Thoracic aorta (tissue), 2 donors: ENCODE results near the gene CD63. TPM values are rescaled to one million over a fixed set of nuclear protein-coding genes. Genes with fewer than 3 reads are reported as not detected.

Experiments used
- ATAC-seq: fragments of 150-250 bp; one replicate; pipeline ENCODE4 v1.8.0; 2017; ENCODE audit warnings: low read depth; ENCODE audit not compliant: insufficient number of reproducible peaks, low FRiP score
- DNase-seq: peaks from one replicate; pipeline ENCODE4 v3.0.0-alpha.2; 2020; ENCODE audit warnings: low spot score
- H3K27ac ChIP-seq, 2 donors: fragments of 200-600 bp; sonication (generic); 1 replicate in 1 of 2; 2 replicates in 1 of 2; pipeline ENCODE4 v1.5.1; 2016; ENCODE audit warnings: mild to moderate bottlenecking in 2 of 2, moderate library complexity in 2 of 2
- H3K27me3 ChIP-seq: fragments of 200-600 bp; sonication (generic); replicated peaks from 2 replicates; pipeline ENCODE4 v1.6.0; 2016; ENCODE audit warnings: mild to moderate bottlenecking; ENCODE audit not compliant: insufficient read depth
- H3K36me3 ChIP-seq: fragments of 200-600 bp; sonication (generic); one replicate; pipeline ENCODE4 v1.5.1; 2016
- H3K4me1 ChIP-seq, 2 donors: fragments of 200-600 bp; sonication (generic); 1 replicate in 1 of 2; 2 replicates in 1 of 2; pipeline versions ENCODE4 v1.5.1 to v1.6.0; 2016; ENCODE audit warnings: low read depth in 2 of 2, mild to moderate bottlenecking in 1 of 2; ENCODE audit not compliant: control insufficient read depth in 1 of 2
- H3K4me3 ChIP-seq: fragments of 200-600 bp; sonication (generic); 2 replicates; pipeline ENCODE4 v1.5.1; 2016; ENCODE audit warnings: mild to moderate bottlenecking
- H3K9me3 ChIP-seq: fragments of 200-600 bp; sonication (generic); 2 replicates; pipeline ENCODE4 v1.5.1; 2016
- total RNA-seq, 2 donors: library from RNA; depleted of rRNA; stranded (reverse); fragments of >200 nt; gene quantifications; one replicate each; pipeline versions ENCODE4 v1.1.0 to v1.2.3, GENCODE V29; 2016
- TF ChIP-seq, protein P1 (sequence below): fragments of 200-600 bp; sonication (generic); IDR thresholded peaks from one replicate; pipeline ENCODE4 v1.5.1; 2019; ENCODE audit warnings: antibody characterized with exemption

The CD63 gene
- total RNA-seq, 2 donors from 2014 or later: 615 to 776 TPM

DNA sequence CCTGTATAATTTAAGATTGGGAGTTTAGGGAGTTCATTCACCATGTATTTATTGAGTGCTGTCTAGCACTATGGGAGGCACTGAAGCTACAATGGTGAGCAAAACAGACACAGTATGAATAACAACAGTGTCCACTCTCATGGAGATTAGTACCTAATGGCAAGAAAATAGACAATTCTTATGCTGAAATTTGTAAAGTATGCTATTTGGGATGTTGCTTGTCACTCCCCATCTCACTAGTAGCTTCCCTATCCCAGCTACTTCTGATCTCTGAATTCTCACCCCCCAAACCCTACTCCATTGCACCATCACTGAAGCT, 18.1 kb upstream of the CD63 start:
- Histone ChIP-seq H3K36me3 (peaks cover 11% of the 10 kb centered on the region), H3K27me3 (no peaks in the 10 kb centered on the region), H3K4me3 (no peak overlapping the region), H3K9me3 (no peaks in the 10 kb centered on the region), H3K4me1 (peaks cover 16 to 29% of the 10 kb centered on the region in 2 donors), H3K27ac (no peak overlapping the region)
- DNase-seq (no peak), ATAC-seq (no peak)
- TF ChIP-seq, protein P1, sequence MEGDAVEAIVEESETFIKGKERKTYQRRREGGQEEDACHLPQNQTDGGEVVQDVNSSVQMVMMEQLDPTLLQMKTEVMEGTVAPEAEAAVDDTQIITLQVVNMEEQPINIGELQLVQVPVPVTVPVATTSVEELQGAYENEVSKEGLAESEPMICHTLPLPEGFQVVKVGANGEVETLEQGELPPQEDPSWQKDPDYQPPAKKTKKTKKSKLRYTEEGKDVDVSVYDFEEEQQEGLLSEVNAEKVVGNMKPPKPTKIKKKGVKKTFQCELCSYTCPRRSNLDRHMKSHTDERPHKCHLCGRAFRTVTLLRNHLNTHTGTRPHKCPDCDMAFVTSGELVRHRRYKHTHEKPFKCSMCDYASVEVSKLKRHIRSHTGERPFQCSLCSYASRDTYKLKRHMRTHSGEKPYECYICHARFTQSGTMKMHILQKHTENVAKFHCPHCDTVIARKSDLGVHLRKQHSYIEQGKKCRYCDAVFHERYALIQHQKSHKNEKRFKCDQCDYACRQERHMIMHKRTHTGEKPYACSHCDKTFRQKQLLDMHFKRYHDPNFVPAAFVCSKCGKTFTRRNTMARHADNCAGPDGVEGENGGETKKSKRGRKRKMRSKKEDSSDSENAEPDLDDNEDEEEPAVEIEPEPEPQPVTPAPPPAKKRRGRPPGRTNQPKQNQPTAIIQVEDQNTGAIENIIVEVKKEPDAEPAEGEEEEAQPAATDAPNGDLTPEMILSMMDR: no peak

DNA sequence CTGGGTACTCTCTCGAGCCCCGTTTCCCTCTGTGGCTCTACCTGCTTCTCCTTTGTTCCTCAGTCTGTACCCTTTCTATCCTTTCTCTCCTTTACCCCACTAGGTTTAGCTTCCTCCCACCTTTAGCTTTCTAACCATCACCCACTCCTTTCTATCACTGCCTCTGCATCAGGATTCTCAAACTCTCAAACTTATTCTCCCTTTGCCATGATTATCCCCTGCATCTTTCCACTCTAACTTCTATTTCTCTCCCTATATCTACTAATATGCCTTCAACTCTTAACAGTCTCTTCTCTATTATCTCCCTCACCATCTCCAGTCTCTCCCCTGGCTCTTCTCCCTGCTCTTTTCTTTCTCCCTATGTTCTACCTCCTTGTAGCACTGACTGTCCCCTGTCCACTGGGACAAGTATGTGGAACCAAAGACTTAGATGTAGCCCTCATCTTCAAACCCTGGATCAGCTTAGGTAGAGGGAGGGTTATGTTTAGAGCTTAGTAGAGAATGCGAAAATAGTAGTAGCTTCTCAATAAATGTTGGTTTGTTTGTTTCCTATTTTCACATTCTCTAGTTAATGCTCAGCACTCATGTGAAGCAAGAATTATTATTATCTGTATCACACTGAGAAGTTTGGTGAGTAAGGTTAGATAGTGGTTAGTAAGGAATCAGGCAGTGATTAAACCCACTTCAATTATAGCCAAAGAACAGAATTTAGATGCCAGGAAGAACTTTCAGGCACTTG, 17.5 kb upstream of the CD63 start:
- H3K9me3 ChIP-seq: no peaks in the 10 kb centered on the region
- peaks cover 6% of the 10 kb centered on the region for H3K36me3 ChIP-seq
- H3K4me3 ChIP-seq: no peak overlapping the region
- DNase-seq (no peak), ATAC-seq (no peak)
- H3K27ac ChIP-seq: peak overlapping the region in 1 of 2 donors; percentile 23
- H3K4me1 ChIP-seq: peaks cover 16 to 29% of the 10 kb centered on the region in 2 donors
- no peaks in the 10 kb centered on the region for H3K27me3 ChIP-seq
- TF ChIP-seq, protein P1: no peak

DNA sequence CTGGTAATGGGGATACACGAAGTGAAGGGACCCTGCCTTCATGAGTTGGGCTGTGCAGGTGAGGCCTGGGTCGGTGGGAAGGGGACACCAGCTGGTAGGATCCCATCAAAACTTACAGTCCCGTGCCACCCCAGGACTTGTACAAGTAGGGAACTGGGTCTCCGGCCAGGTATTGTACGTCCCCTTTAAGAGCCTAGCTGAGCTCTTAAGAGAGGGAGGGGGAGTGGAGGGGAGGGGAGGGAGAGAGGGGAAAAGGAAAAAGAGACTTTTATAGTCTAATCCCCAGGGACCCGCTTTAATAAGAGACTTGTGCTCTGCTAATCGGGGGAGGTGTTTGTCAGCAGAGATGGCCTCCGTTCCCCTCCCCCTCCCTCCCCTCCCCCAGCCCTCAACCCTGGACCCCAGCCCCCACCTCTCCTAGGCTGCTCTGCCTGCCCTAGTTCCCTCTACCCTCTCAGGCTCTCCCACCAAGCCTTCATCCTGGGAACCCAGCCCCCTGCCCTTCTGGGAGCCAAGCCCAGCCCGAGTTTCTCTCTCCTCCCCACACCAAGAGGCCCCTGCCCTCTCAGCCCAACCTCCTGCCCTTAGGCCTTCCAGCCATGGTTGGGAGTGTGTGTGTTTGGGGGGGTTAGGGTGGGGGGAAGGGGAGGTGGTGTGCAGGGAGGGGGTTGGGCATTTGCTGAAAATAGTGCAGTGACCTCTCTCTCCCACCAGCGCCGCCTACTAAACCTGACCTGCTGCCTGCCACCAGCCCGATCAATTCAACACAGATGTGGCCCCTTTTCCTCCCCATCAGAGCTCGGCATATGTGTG, 16.8 kb upstream of the CD63 start:
- Histone ChIP-seq H3K4me1 (peaks cover 16 to 29% of the 10 kb centered on the region in 2 donors), H3K9me3 (no peaks in the 10 kb centered on the region), H3K4me3 (peak overlapping the region; percentile 50), H3K27ac (peak overlapping the region in 1 of 2 donors; percentile 38), H3K27me3 (no peaks in the 10 kb centered on the region), H3K36me3 (no peaks in the 10 kb centered on the region)
- TF ChIP-seq, protein P1: no peak
- no peak for ATAC-seq
- no peak for DNase-seq

DNA sequence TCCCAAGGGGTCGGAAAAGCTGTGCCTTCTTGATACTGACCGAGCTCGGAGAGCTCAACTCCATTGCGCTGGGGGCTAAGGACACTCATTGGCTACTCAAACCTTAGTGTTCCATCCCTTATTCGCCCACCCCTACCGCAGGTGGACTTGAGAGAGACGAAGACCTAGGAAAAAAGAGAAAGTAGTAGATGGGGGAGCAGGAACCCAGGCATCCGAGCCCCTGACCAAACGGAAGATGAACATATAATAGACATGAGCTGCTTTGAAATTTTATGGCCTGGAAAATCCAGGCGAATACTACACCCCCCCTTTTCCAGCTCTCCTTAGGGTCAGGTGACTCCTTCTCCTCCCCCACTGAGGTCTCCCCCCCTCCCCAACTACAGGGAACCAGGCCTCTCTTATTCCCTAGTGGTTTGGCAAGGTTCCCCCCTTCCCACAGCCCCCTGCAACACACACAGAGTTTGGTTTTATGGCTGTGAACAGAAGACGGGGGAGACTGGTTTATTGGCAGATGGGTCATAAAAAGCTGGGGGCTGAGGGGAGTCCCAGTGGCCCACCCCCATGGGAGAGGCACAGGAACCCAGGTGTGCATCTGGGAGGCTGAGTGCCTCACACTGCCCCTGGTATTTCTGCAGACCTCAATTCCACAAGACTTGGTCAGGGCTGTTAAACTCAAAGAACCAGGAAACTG, 15.7 kb upstream of the CD63 start:
- Histone ChIP-seq H3K27ac (peak overlapping the region in 1 of 2 donors; percentile 38), H3K4me1 (peaks cover 16 to 29% of the 10 kb centered on the region in 2 donors), H3K27me3 (no peaks in the 10 kb centered on the region), H3K36me3 (no peaks in the 10 kb centered on the region), H3K4me3 (peak overlapping the region; percentile 89), H3K9me3 (no peaks in the 10 kb centered on the region)
- DNase-seq: no peak
- ATAC-seq: no peak
- TF ChIP-seq, protein P1: no peak
